ENCODE results near the gene SLC6A19.

SLC6A19 gene

DNA sequence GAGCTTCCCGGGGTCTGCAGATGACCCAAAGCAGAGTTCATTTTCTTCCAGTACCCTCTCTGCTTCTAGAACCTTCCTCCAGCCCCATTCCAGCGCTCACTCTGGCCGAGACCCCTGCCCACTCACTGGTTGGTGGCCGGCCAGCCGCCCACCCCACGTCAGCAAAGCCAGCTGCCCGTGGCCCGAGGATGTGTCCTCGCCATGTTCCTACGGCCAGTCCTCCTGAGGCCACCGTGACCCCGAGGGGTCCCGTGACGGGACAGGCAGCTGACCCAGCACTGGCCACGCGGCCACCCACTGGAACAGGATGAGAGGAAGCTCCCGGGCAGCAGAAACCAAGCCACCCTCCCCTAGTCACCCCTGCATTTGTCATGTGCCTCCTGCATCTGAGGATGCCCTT, 39.1 kb upstream of the SLC6A19 start:
- no peak for TF ChIP-seq GATA2 (IDR thresholded peaks at IDR 0.05; ENCODE audit: low read depth, low read length)
- no peak for TF ChIP-seq GATA3 (IDR thresholded peaks at IDR 0.05; ENCODE audit: low read depth, low read length)

DNA sequence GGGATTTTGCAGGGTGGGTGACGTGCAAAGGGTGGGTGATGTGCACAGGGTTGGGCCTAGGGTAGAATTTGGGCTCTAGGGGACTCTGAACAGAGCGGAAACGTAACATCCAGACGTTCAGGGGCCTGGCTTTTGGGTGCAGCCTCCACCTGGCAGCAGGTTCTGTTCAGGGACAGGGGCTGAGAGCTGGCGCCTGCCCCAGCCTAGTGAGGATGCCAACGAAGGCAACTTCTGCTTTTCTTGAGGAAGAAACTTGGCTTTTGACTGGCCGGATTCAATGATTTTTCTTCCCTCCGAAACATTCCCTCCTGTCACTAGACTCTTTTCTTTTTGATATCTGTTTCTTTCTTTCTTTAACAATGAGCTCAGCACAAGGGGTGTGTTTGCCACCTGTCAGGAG, 38.6 kb upstream of the SLC6A19 start:
- TF ChIP-seq GATA3 (IDR thresholded peaks at IDR 0.05; ENCODE audit: low read depth, low read length): no peak
- no peak for TF ChIP-seq GATA2 (IDR thresholded peaks at IDR 0.05; ENCODE audit: low read depth, low read length)

DNA sequence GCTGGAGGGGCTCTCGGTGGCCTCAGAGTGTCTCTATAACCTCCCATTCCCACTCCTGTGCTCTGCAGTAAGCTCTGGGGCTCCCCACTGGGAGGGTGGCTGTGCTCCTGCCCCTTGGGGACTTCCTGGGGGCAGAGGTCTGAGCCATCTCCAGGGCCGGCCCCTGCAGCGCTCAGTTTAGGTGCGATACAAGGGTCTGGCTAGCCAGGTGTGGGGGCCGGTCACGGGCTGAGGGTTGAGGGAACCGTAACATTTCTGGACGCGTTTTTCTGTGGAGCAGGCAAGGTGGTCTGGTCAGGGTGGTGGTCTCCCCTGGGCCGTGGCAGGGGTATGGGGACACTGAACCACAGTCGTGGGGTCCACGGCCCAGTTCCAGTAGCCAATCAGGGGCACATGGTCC, 38.0 kb upstream of the SLC6A19 start:
- no peak for TF ChIP-seq GATA2 (IDR thresholded peaks at IDR 0.05; ENCODE audit: low read depth, low read length)
- no peak for TF ChIP-seq GATA3 (IDR thresholded peaks at IDR 0.05; ENCODE audit: low read depth, low read length)

DNA sequence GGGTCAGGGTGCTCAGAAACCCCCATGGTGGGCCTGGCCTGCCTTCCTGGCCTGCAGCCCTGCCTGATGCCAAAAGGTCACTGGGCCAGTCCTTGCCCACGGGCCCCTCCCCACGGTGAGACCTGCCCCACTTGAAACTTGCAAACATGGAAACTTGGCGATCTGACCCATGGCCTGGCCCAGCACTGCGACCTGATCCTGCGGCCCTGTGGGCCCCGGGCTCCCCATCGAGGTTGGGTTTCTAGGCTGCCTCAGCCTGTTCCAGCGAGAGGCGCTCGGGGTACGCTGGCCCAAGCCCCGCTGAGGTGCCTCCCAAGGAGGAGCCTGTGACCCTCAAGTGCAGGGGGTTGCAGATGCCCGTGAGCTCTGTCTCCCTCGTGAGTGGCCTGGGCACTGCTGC, 37.5 kb upstream of the SLC6A19 start:
- no peak for TF ChIP-seq GATA2 (IDR thresholded peaks at IDR 0.05; ENCODE audit: low read depth, low read length)
- TF ChIP-seq GATA3 (IDR thresholded peaks at IDR 0.05; ENCODE audit: low read depth, low read length): no peak

DNA sequence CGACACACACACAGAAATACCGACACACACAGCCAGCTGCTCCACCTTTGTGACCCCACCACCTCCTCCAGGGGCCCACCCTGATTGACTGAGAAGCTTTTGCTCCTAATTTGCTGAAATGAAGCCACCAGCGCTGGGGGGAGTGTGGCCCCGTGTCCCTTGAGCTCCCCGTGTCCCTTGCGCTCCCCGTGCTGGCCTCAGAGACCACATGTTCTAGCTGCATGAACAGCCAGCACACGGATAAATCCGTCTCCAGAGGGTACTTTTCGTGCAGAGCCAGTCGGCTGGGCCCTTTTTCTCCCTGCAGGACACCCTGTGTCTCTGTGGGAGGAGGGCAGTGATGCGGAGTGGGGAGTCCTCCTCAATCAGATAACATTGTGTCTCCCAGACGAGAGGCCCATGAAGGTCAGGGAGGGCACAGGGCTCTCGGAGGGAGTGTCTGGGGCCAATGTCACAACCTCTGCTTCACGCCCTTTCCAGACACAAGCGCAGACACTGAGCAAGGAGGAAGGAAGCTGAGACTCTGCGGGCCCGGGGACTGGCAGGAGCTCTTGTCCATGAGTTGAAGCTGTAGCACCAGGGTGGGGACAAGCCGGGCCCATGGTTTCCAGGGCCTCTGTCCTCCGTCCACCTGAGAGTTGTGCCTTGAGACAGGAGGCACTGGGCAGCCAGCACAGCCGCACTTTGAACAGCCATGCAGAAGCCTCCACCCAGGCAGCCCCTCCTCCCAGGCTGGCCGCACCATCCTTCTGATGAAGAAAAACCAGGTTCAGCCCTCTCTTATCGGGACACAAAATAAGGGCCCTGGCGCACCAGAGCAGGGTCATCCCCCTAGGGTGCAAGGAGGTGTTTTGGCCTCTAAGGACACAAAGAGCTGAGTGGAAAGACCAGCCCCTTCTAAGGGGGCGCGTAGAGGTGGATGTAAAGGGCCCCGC, 36.4 kb upstream of the SLC6A19 start:
- no peak for TF ChIP-seq GATA3 (IDR thresholded peaks at IDR 0.05; ENCODE audit: low read depth, low read length)

DNA sequence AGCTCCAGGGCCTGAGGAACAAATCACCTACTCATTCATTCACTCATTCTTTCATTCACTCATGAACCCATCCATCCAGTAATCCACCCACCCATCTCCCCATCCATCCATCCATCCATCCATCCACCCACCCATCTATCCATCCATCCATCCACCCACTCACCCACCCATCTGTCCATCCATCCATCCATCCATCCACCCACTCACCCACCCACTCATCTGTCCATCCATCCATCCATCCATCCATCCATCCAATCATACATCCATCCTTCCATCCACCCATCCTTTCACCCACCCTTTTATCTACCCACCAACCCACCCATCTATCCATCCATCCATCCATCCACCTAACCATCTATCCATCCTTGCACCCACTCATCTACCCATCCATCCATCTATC, 35.5 kb upstream of the SLC6A19 start:
- no peak for TF ChIP-seq GATA3 (IDR thresholded peaks at IDR 0.05; ENCODE audit: low read depth, low read length)
- no peak for TF ChIP-seq GATA2 (IDR thresholded peaks at IDR 0.05; ENCODE audit: low read depth, low read length)

DNA sequence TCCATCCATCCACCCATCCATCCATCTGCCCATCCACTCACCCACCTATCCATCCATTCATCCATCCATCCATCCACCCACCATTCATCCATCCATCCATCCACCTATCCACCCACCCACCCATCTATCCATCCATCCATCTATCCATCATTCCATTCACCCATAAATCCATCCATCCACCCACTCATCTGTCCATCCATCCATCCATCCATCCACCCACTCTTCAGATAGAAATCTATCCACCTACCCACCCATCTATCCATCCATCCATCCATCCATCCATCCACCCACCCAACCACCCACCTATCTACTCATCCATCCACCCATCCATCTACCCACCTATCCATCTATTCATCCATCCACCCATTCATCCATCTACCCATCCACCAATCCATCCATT, 35.0 kb upstream of the SLC6A19 start:
- TF ChIP-seq GATA3 (IDR thresholded peaks at IDR 0.05; ENCODE audit: low read depth, low read length): no peak
- no peak for TF ChIP-seq GATA2 (IDR thresholded peaks at IDR 0.05; ENCODE audit: low read depth, low read length)

DNA sequence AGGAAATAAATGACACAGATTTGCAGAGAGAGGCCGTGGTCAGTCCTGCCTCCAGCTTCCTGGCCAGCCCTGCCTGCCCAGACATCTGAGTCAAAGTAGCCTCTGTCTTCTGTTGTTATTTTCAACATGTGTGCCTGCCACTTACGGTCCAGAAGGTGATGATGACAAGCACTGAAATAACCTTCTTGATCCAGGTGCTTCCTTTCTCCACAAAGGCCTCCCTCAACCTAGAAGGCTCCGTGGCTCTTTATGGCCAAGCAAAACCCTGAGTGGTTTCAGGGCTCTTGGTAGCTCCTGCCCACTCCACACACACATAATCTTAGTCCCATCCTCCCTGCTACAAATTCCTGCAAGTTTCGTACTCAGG, 34.1 kb upstream of the SLC6A19 start:
- TF ChIP-seq GATA3 (IDR thresholded peaks at IDR 0.05; ENCODE audit: low read depth, low read length) (no peak), GATA2 (IDR thresholded peaks at IDR 0.05; ENCODE audit: low read depth, low read length) (no peak)

DNA sequence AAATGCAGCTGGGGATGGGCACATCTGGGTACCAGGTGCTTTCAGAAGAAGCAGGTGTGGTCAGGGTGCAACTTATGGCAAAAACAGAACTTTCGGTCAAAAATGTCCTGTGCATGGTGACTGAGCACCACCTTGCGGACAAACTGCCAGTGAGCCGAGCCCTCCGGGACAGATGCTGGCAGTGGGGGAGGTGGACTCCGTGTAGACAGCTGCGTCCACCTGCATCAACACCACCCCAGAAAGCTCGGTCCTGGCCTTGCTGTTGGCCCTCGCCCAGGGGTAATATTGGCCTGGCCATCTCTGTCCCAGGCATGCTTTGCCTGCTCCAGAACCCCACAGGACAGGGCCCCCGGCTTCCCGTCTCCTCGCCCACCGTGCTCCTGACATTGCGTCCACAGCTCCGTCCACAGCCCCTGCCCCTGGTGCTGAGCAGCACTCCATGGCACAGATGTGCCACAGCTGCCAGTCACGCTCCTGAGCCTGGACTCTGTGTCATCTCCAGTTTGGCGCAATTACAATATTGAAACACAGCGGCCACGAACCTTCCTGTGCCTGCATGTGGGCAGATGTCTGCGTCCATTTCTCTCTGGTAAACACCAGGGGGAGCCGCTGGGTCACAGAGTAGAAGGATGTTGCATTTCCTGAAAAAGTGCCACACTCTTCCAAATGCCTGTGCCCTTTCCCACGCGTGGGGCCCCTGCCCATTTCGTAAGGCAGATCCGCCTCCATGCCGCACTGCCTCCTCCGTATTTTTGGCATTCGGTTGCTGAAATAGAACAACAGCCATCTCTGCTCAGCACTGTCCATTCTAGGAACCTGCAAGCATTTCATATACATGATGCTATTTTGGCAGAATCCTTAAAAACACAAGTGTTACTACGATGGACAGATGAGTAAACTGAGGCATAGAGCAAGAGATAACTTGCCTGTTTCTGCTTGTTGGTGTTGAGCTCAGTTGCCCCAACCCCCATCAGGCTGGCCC, 33.4 kb upstream of the SLC6A19 start:
- TF ChIP-seq GATA2 (IDR thresholded peaks at IDR 0.05; ENCODE audit: low read depth, low read length) (no peak), GATA3 (IDR thresholded peaks at IDR 0.05; ENCODE audit: low read depth, low read length) (no peak)

DNA sequence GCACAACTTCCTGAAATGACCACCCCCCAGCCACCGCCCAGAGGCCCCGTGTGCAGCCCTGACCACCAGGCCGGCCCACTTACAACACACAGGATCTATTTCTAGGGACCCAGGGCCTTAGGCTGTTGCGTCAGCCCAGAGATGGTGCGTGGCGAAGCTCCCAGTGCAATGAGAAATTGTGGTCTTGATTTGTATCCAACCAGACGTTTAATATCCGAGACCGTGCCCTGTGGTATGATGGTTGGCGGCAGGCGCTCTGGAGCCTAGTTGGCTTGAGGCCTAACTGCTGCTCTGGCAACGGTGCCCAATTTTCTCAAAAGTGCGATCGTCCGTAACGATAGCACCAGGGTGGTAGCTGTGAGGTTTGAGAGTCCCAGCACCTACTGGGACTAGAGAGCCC, 32.6 kb upstream of the SLC6A19 start:
- TF ChIP-seq GATA2 (IDR thresholded peaks at IDR 0.05; ENCODE audit: low read depth, low read length) (no peak), GATA3 (IDR thresholded peaks at IDR 0.05; ENCODE audit: low read depth, low read length) (no peak)

DNA sequence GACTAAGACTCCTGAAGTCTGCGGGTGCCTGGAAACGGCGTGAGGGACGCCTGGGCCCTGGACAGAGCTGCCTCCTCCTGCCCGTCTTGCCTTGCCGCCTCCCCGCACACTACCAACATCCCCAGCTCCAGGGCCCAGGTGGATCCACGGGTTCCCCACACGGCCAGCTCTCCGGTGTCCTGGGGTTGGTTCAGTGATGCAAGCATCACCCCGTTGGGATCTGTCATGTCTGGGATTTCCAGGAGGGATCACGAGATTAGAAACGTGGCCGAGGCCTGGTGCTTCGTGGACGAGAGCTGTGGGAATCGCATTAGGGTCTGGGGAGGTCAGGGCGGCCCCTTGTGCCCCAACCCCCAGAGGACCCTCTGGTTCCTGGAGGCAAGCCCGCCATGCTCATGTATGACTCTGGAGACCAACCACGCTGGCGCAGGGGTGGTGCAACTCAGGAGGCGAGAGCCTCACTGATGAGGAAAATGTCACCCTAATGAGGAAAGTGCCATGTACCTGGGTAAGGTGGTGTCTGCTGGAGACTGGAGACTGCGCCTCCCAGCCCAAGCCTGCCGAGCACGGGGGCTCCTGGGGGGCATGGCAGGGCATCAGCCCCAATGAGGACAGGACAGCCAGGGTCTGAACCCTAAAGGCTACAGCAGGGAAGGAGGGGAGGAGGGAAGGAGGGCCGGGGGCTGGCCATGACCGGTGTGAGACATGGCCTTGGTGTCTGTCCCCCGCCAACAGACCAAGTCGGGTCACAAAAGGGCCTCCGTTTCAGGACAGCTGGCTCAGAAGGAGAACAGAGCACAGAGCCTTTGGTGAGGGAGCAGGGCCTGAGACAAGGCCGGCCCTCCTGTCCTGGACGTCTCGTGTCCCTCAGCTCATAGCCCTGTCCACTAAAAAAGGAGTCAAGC, 31.9 kb upstream of the SLC6A19 start:
- TF ChIP-seq GATA2 (IDR thresholded peaks at IDR 0.05; ENCODE audit: low read depth, low read length): no peak
- TF ChIP-seq GATA3 (IDR thresholded peaks at IDR 0.05; ENCODE audit: low read depth, low read length): no peak

DNA sequence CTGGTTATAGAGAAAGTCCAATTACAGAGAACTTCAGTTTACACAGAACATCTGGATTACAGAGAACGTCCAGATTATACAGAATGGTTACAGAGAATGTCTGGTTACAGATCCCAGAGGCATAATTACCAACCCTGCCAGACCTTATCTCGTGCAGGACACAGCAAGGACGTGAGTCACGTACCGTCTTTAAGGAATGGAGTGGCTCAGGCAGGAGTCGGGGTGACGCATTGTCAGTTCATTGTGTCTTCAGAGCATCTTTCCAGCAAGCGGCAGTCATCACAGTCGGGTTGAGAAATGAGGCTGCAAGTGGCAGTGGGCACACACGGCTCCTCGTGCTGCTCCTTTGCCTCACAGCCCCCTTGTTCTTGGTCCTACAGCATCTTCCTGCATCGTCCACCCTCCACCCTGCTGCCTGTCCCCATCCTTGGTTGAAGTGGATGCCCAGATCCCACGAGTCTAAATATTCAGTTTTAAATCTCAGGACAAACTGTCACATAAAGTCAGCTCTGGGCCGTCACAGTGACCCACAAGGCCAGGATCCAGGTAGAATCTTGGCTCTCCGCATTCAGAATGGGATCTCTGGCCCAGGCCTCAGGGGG, 30.0 kb upstream of the SLC6A19 start:
- no peak for TF ChIP-seq GATA2 (IDR thresholded peaks at IDR 0.05; ENCODE audit: low read depth, low read length)
- TF ChIP-seq GATA3 (IDR thresholded peaks at IDR 0.05; ENCODE audit: low read depth, low read length): no peak

DNA sequence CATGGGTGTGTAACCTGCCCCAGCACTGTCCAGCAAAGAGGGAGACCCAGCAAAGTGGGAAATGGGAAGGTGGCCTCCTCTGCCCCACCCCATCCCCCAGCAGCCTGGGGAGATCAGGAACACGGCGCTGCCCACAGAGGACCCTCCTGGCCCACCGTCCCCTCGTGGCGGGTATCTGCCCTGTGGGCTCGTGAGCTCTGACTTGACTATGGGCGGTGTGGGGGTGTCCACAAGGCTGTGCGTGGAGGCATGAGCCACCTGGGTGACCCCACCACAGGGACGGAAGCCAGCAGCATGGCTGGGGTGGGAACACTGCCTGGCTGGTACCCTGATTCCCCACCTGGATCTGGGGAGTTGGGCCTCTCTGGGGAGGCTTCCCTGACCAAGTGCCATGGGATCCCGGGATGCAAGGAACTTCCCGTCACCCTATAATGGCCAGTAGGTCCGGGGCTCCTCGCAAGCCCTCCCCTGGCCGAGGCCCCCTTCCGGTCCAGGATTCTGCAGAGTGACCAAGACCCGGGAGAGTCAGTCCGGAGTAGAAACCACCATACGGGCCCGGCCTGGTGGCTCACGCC, 29.3 kb upstream of the SLC6A19 start:
- TF ChIP-seq GATA2 (IDR thresholded peaks at IDR 0.05; ENCODE audit: low read depth, low read length) (no peak), GATA3 (IDR thresholded peaks at IDR 0.05; ENCODE audit: low read depth, low read length) (no peak)
